Activated CD4-positive, alpha-beta T cell treated with anti-CD3 and anti-CD28 coated beads, Interleukin-2, amount 50 U/mL, for 24 hours (primary cell): ENCODE data around the gene AASS.
A peak's percentile ranks its signal among the peaks of the same experiment; 100 is the strongest.
"Not testable (repeated sequence)": the region's sequence is repeated elsewhere in the genome, so short reads cannot be mapped to it uniquely, and the experiment has no call there.

Source experiments
- DNase-seq, 2 donors: peaks; one replicate each; pipeline ENCODE4 v3.0.0-alpha.2; 2020; ENCODE audit warnings: low read depth in 1 of 2, low spot score in 1 of 2

AASS gene

GRCh38 chr7:122143751-122144711 lies at the start of gene AASS:
TSS of gene AASS (minus strand) at chr7:122144249. CDS start at chr7:122133726, 10,523 bp downstream.
- DNase-seq: peak; percentile 21 to 71

GRCh38 chr7:122188785-122189184 lies 44.7 kb upstream of the AASS start:
- no peak for DNase-seq

- no peak for DNase-seq
Observed at GRCh38 chr7:122183106-122183505, 39.1 kb upstream of the AASS start.

GRCh38 chr7:122182081-122182480 lies 38.0 kb upstream of the AASS start:
- DNase-seq: no peak

GRCh38 chr7:122172144-122172543 lies 28.1 kb upstream of the AASS start:
- DNase-seq: not testable (repeated sequence)

- DNase-seq: no peak
Observed at GRCh38 chr7:122166740-122167139, 22.7 kb upstream of the AASS start.

GRCh38 chr7:122166275-122166674 lies 22.2 kb upstream of the AASS start:
- no peak for DNase-seq

GRCh38 chr7:122161628-122162027 lies 17.6 kb upstream of the AASS start:
- DNase-seq: no peak

GRCh38 chr7:122155566-122155965 lies 11.5 kb upstream of the AASS start:
- no peak for DNase-seq

- DNase-seq: no peak
Observed at GRCh38 chr7:122148878-122149277, 4.8 kb upstream of the AASS start.

GRCh38 chr7:122148081-122148480 lies 4.0 kb upstream of the AASS start:
- no peak for DNase-seq

- no peak for DNase-seq
Observed at GRCh38 chr7:122145937-122146645, 2.0 kb upstream of the AASS start.

- DNase-seq: no peak
Observed at GRCh38 chr7:122143376-122143750, 686 bp downstream of the AASS start.

- no peak for DNase-seq
Observed at GRCh38 chr7:122140918-122141317, 3.1 kb downstream of the AASS start.

- no peak for DNase-seq
Observed at GRCh38 chr7:122137251-122138077, 6.6 kb downstream of the AASS start.

GRCh38 chr7:122136639-122137245 lies 7.3 kb downstream of the AASS start:
- no peak for DNase-seq

GRCh38 chr7:122136078-122136477 lies 8.0 kb downstream of the AASS start:
- DNase-seq: no peak

- DNase-seq: no peak
Observed at GRCh38 chr7:122135275-122135674, 8.8 kb downstream of the AASS start.

- not testable (repeated sequence) for DNase-seq
Observed at GRCh38 chr7:122134793-122135192, 9.3 kb downstream of the AASS start.

GRCh38 chr7:122133477-122133876 lies 10.6 kb downstream of the AASS start:
- DNase-seq: no peak

- DNase-seq: no peak
Observed at GRCh38 chr7:122132341-122132740, 11.7 kb downstream of the AASS start.
